H1 (cell line): ENCODE data around the gene KRTAP10-12. TPM values are rescaled to one million over a fixed set of nuclear protein-coding genes. Genes with fewer than 3 reads are reported as not detected.

Source experiments
- CTCF ChIA-PET: fragments of 300-600 bp; sonication (Branson Sonifier 250); formaldehyde crosslinking; loops from one replicate; lab custom pipeline; 2021; ENCODE audit not compliant: partially characterized antibody; lab: Charles Lee
- POLR2A ChIA-PET: fragments of 300-600 bp; sonication (Branson Sonifier 250); formaldehyde crosslinking; loops from one replicate; lab custom pipeline; 2021; ENCODE audit warnings: inconsistent platforms; ENCODE audit not compliant: partially characterized antibody; lab: Charles Lee
- DNase-seq, 2 experiments: peaks; one replicate each; pipeline versions ENCODE4 v3.0.0 to v3.0.0-alpha.2; 2010 to 2022; ENCODE audit warnings: low spot score in 2 of 2, low read depth in 1 of 2, mixed read lengths in 1 of 2
- FAIRE-seq: peaks from 2 replicates; lab custom pipeline; 2011; peaks lifted over from hg19 to GRCh38; lab: Jason Lieb, UNC
- H2AFZ ChIP-seq: 2 replicates; pipeline ENCODE4 v1.8.1; 2012; ENCODE audit warnings: low read length, inconsistent platforms
- H2AK5ac ChIP-seq: 2 replicates; pipeline ENCODE4 v1.6.1; 2013; ENCODE audit warnings: low read depth, low read length
- H2BK120ac ChIP-seq: replicated peaks from 2 replicates; pipeline ENCODE3; 2013; ENCODE audit warnings: low read depth, low read length, inconsistent platforms
- H2BK12ac ChIP-seq: 2 replicates; pipeline ENCODE4 v1.6.1; 2013; ENCODE audit warnings: low read depth, low read length
- H2BK15ac ChIP-seq: 2 replicates; pipeline ENCODE4 v1.6.1; 2013; ENCODE audit warnings: low read length
- H2BK20ac ChIP-seq: 2 replicates; pipeline ENCODE4 v1.6.1; 2013; ENCODE audit warnings: low read length
- H2BK5ac ChIP-seq: 2 replicates; pipeline ENCODE4 v1.6.1; 2013; ENCODE audit warnings: low read depth, low read length
- H3K14ac ChIP-seq: 2 replicates; pipeline ENCODE4 v1.6.1; 2013; ENCODE audit warnings: inconsistent platforms; ENCODE audit not compliant: insufficient read length
- H3K18ac ChIP-seq: 2 replicates; pipeline ENCODE4 v1.6.1; 2013; ENCODE audit warnings: low read length; ENCODE audit errors: extremely low read depth
- H3K23ac ChIP-seq: 2 replicates; pipeline ENCODE4 v1.6.1; 2013; ENCODE audit warnings: inconsistent platforms; ENCODE audit not compliant: insufficient read length
- H3K23me2 ChIP-seq: 2 replicates; pipeline ENCODE4 v1.6.1; 2013; ENCODE audit warnings: low read depth, low read length
- H3K27ac ChIP-seq: 2 replicates; pipeline ENCODE4 v1.6.1; 2011; ENCODE audit warnings: low read depth, low read length, inconsistent platforms
- H3K27me3 ChIP-seq, 4 experiments: replicated peaks in 1 of 4; 1 replicate in 1 of 4; 2 replicates in 3 of 4; pipeline versions ENCODE4 v1.6.1 to v1.8.1; 2011 to 2013; ENCODE audit warnings: low read length in 3 of 4, mild to moderate bottlenecking in 3 of 4, inconsistent platforms in 2 of 4, mixed read lengths in 2 of 4, moderate library complexity in 1 of 4; ENCODE audit not compliant: control insufficient read depth in 3 of 4, insufficient read depth in 3 of 4; ENCODE audit errors: extremely low read depth in 1 of 4
- H3K36me3 ChIP-seq, 4 experiments: 2 replicates each; pipeline versions ENCODE4 v1.6.1 to v1.8.1; 2011 to 2013; ENCODE audit warnings: mild to moderate bottlenecking in 4 of 4, low read length in 3 of 4, moderate library complexity in 2 of 4, control low read depth in 1 of 4, inconsistent platforms in 1 of 4; ENCODE audit not compliant: insufficient read depth in 4 of 4, control insufficient read depth in 2 of 4
- H3K4ac ChIP-seq: replicated peaks from 2 replicates; pipeline ENCODE3; 2013; ENCODE audit warnings: low read length, low read depth, mixed read lengths, inconsistent platforms; ENCODE audit not compliant: insufficient read length
- H3K4me1 ChIP-seq, 4 experiments: replicated peaks in 1 of 4; 1 replicate in 1 of 4; 2 replicates in 3 of 4; pipeline versions ENCODE4 v1.6.1 to v1.8.1; 2011 to 2013; ENCODE audit warnings: low read length in 3 of 4, inconsistent platforms in 2 of 4, mixed read lengths in 1 of 4; ENCODE audit not compliant: insufficient read depth in 4 of 4, control insufficient read depth in 3 of 4
- H3K4me2 ChIP-seq, 2 experiments: 2 replicates each; pipeline versions ENCODE4 v1.6.1 to v1.8.1; 2011 to 2013; ENCODE audit warnings: low read depth in 2 of 2, low read length in 2 of 2, control low read depth in 1 of 2, inconsistent platforms in 1 of 2, mild to moderate bottlenecking in 1 of 2; ENCODE audit not compliant: insufficient read depth in 1 of 2
- H3K4me3 ChIP-seq, 4 experiments: fragments of 200-600, 300-600 bp in 1 of 4; sonication (generic), shearing (Covaris generic), sonication (Bioruptor Twin) in 1 of 4; 2 replicates each; pipeline versions ENCODE4 v1.5.1 to v1.8.1; 2011 to 2016; ENCODE audit warnings: low read length in 4 of 4, low read depth in 3 of 4, control low read depth in 2 of 4, inconsistent platforms in 2 of 4, mild to moderate bottlenecking in 2 of 4, mixed read lengths in 1 of 4, moderate library complexity in 1 of 4; ENCODE audit not compliant: insufficient read depth in 2 of 4; ENCODE audit errors: extremely low read depth in 1 of 4
- H3K56ac ChIP-seq: replicated peaks from 2 replicates; pipeline ENCODE3; 2013; ENCODE audit warnings: low read depth, mild to moderate bottlenecking, mixed read lengths, low read length, inconsistent platforms; ENCODE audit not compliant: insufficient read length
- H3K79me1 ChIP-seq: 2 replicates; pipeline ENCODE4 v1.6.1; 2013; ENCODE audit warnings: low read depth, low read length, control low read depth
- H3K79me2 ChIP-seq, 2 experiments: 2 replicates each; pipeline versions ENCODE4 v1.6.1 to v1.8.1; 2012 to 2013; ENCODE audit warnings: low read length in 2 of 2, mild to moderate bottlenecking in 2 of 2, inconsistent platforms in 1 of 2; ENCODE audit not compliant: insufficient read depth in 2 of 2, control insufficient read depth in 1 of 2
- H3K9ac ChIP-seq, 4 experiments: replicated peaks in 1 of 4; 1 replicate in 1 of 4; 2 replicates in 3 of 4; pipeline versions ENCODE4 v1.6.1 to v1.8.1; 2011 to 2013; ENCODE audit warnings: low read depth in 3 of 4, low read length in 3 of 4, control low read depth in 2 of 4, mild to moderate bottlenecking in 2 of 4, moderate library complexity in 2 of 4, inconsistent platforms in 1 of 4; ENCODE audit errors: extremely low read depth in 1 of 4
- H3K9me3 ChIP-seq, 2 experiments: 2 replicates each; pipeline versions ENCODE4 v1.6.1 to v1.8.1; 2012 to 2013; ENCODE audit warnings: mild to moderate bottlenecking in 2 of 2, moderate library complexity in 2 of 2, control low read depth in 1 of 2, inconsistent platforms in 1 of 2, low read depth in 1 of 2, low read length in 1 of 2, mixed read lengths in 1 of 2; ENCODE audit not compliant: insufficient read depth in 2 of 2
- H4K20me1 ChIP-seq, 2 experiments: replicated peaks in 1 of 2; 2 replicates each; pipeline versions ENCODE3 to v1.8.1; 2011 to 2013; ENCODE audit warnings: inconsistent platforms in 2 of 2, low read length in 2 of 2, mild to moderate bottlenecking in 1 of 2; ENCODE audit not compliant: insufficient read depth in 2 of 2, control insufficient read depth in 1 of 2
- H4K5ac ChIP-seq: 2 replicates; pipeline ENCODE4 v1.6.1; 2013; ENCODE audit warnings: low read length, low read depth, mixed read lengths, inconsistent platforms; ENCODE audit not compliant: insufficient read length
- H4K8ac ChIP-seq: 2 replicates; pipeline ENCODE4 v1.8.0; 2013; ENCODE audit warnings: mild to moderate bottlenecking, moderate library complexity, low read length, inconsistent platforms; ENCODE audit not compliant: insufficient read depth; ENCODE audit errors: extremely low read depth
- H4K91ac ChIP-seq: replicated peaks from 2 replicates; pipeline ENCODE3; 2013; ENCODE audit warnings: low read length, mixed read lengths, inconsistent platforms; ENCODE audit not compliant: insufficient read length
- BCL11A ChIP-seq, 2 experiments: IDR thresholded peaks; one replicate each; pipeline ENCODE4 v1.6.1; 2011; ENCODE audit warnings: low read depth in 2 of 2, low read length in 2 of 2, mild to moderate bottlenecking in 2 of 2
- HDAC6 ChIP-seq: IDR thresholded peaks from one replicate; pipeline ENCODE4 v1.7.1; 2012; ENCODE audit warnings: low read depth, mild to moderate bottlenecking, inconsistent platforms, low read length, moderate library complexity
- PHF8 ChIP-seq: fragments of 200-600 bp; sonication (generic); conservative IDR thresholded peaks from 2 replicates; pipeline ENCODE4 v1.7.1; 2012; ENCODE audit warnings: low read depth, mild to moderate bottlenecking, inconsistent platforms, low read length, moderate library complexity
- POLR2A ChIP-seq, 2 experiments: IDR thresholded peaks; 1 replicate in 1 of 2; 2 replicates in 1 of 2; pipeline ENCODE4 v1.6.1; 2011; ENCODE audit warnings: low read depth in 2 of 2, low read length in 2 of 2, mild to moderate bottlenecking in 2 of 2; ENCODE audit errors: control extremely low read depth in 1 of 2
- SP2 ChIP-seq: IDR thresholded peaks from 2 replicates; pipeline ENCODE4 v1.6.1; 2012; ENCODE audit warnings: mild to moderate bottlenecking, low read length, inconsistent platforms
- SRF ChIP-seq: IDR thresholded peaks from 2 replicates; pipeline ENCODE4 v1.6.1; 2011; ENCODE audit warnings: mild to moderate bottlenecking, low read depth, low read length, moderate library complexity
- WGBS, 2 experiments: shearing (Covaris generic) in 1 of 2; methylation state at CpG; one replicate each; pipeline versions ENCODE4 v1.1.6 to v1.1.7; 2013 to 2015; ENCODE audit warnings: low lambda C conversion rate in 2 of 2, mixed read lengths in 2 of 2, inconsistent platforms in 1 of 2, low coverage in 1 of 2, missing lambda C conversion rate in 1 of 2; ENCODE audit not compliant: insufficient replicate concordance in 2 of 2, insufficient coverage in 1 of 2, insufficient read length in 1 of 2; ENCODE audit errors: extremely low coverage in 1 of 2, missing lambda C conversion rate in 1 of 2; 5-methylcytosine and 5-hydroxymethylcytosine counted together
- polyA plus RNA-seq, 7 experiments: library from polyadenylated mRNA; depleted of rRNA in 3 of 7; stranded (reverse) in 5 of 7; unstranded in 2 of 7; fragments of >200 nt in 5 of 7; fragments of 200-250 nt in 2 of 7; gene quantifications; 1 replicate in 5 of 7; 2 replicates in 1 of 7; 4 replicates in 1 of 7; pipeline versions ENCODE4 v1.2.1 to v1.2.3, GENCODE V29; 2011 to 2013; ENCODE audit warnings: missing spikeins in 2 of 7, mixed read lengths in 2 of 7
- total RNA-seq: library from RNA; stranded (reverse); fragmentation: NEBNext Ultra II Directional; extraction: Animal tissue kit (Norgen Biotek cat#: 25700); gene quantifications from 2 replicates; pipeline ENCODE4 v1.2.1, GENCODE V29; 2021

Gene KRTAP10-12
- total and polyA plus RNA-seq, 2 of the 8 experiments (the other 6 are each of a cell fraction or from before 2014, with no cell fraction given): not detected

DNA sequence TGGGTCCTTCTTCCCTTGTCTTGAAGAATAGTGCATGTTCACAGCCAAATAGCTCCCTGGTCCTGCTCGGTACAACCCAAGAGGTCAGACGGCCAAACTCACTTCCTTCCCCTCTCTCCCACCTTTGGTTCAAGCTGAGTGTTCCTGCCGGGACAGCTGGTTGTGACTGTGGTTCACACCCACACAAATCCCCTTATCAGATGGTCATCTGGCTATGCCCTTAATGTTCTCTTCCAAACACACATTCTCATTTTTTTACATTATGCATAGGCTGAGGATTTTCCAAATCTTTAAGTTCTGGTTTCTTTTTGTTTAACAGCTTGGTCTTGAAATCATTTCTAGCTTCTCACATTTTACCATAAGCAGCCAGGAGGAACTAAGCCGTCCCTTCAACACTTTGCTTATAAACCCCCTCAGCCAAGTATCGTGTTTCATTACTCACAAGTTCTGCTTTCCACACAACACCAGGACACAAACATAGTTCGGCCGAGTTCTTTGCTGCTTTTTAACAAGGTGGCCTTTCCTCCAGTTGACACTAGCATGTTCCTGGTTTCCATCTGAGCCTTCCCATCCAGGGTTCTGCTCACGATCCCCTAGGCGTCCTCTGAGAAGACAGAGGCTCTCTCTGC lies 34.1 kb downstream of the KRTAP10-12 start:
- POLR2A ChIA-PET: no interaction called here
- Histone ChIP-seq H3K4me2 (no peak overlapping the region), H3K9ac (no peak overlapping the region), H4K8ac (no peak overlapping the region), H4K5ac (no peak overlapping the region), H3K14ac (no peak overlapping the region), H3K79me1 (no peaks in the 10 kb centered on the region), H3K79me2 (no peaks in the 10 kb centered on the region), H3K56ac (no peak overlapping the region), H2AFZ (no peak overlapping the region), H3K23me2 (no peaks in the 10 kb centered on the region), H2AK5ac (no peak overlapping the region), H3K9me3 (peaks cover 4 to 17% of the 10 kb centered on the region in 2 experiments; a peak in 2 of 4 replicates), H3K4me3 (no peak overlapping the region), H3K36me3 (no peaks in the 10 kb centered on the region), H2BK20ac (peak overlapping the region; percentile 48; the same call in 1 of the 2 replicates), H2BK12ac (no peak overlapping the region; the same call in 1 of the 2 replicates), H3K18ac (no peak overlapping the region), H2BK120ac (no peak overlapping the region)
- FAIRE-seq (no peak), DNase-seq (peak in 1 of 2 experiments; percentile 24)
- CTCF ChIA-PET: interaction anchor here (0.5 to 1.7 kb wide), 12 partner anchors 9 to 240 kb away, joined by 3 to 5 read pairs (median 3); partner anchors contain the start of gene KRTAP10-12
- TF ChIP-seq SP2 (no peak), PHF8 (no peak), BCL11A (IDR thresholded peaks at IDR 0.05; ENCODE audit: low read depth in 2 of 2, low read length in 2 of 2) (no peak), SRF (no peak), HDAC6 (no peak), POLR2A (IDR thresholded peaks at IDR 0.05; ENCODE audit: control extremely low read depth in 1 of 2, low read depth in 2 of 2, low read length in 2 of 2) (no peak)
- TF ChIP-seq, all 59 proteins: peak for 0
- 91% methylated on average over 9 of the region's 9 CpGs; no CpG with 5 or more reads in 1 of the 2 experiments for WGBS, 2 experiments
- no peaks in the 10 kb centered on the region for H3K4me1 ChIP-seq
- peak overlapping the region; percentile 92; the same call in 1 of the 2 replicates for H2BK15ac ChIP-seq
- H3K27me3 ChIP-seq: no peaks in the 10 kb centered on the region; a peak in 1 of 7 replicates
- no peak overlapping the region for H3K23ac ChIP-seq
- H3K27ac ChIP-seq: no peak overlapping the region
- no peak overlapping the region for H2BK5ac ChIP-seq
- no peak overlapping the region for H3K4ac ChIP-seq
- H4K91ac ChIP-seq: no peak overlapping the region
- H4K20me1 ChIP-seq: no peaks in the 10 kb centered on the region
